Mammary epithelial cell (primary cell): ENCODE data around the gene TFDP1.

Experiments used
- CTCF ChIP-seq, 2 donors: IDR thresholded peaks in 1 of 2; conservative IDR thresholded peaks in 1 of 2; 2 replicates each; pipeline ENCODE4 v1.5.1; 2011 to 2012; ENCODE audit warnings: inconsistent platforms in 2 of 2, low read length in 2 of 2, mild to moderate bottlenecking in 2 of 2, control low read depth in 1 of 2, low read depth in 1 of 2; ENCODE audit not compliant: insufficient read depth in 1 of 2; ENCODE audit errors: extremely low read depth in 1 of 2
- EZH2 ChIP-seq: IDR thresholded peaks from 2 replicates; pipeline ENCODE4 v1.6.1; 2012; ENCODE audit warnings: low read length, inconsistent platforms, borderline replicate concordance

GRCh38 chr13:113544896-113545295, 39.7 kb upstream of the TFDP1 start:
- TF ChIP-seq CTCF (conservative IDR thresholded peaks at IDR 0.05 in 1 of 2, IDR thresholded peaks at IDR 0.05 in 1 of 2; ENCODE audit: extremely low read depth in 1 of 2, insufficient read depth in 1 of 2, low read depth in 1 of 2, low read length in 2 of 2) (no peak), EZH2 (no peak)
